Adrenal gland (tissue), 5 donors: ENCODE results near the gene TBL1XR1.

Experiments used
- CTCF ChIP-seq, 6 experiments: fragments of 450-650 bp in 4 of 6; fragments of 200-600 bp in 2 of 6; sonication (generic) in 1 of 6; IDR thresholded peaks; 1 replicate in 5 of 6; 2 replicates in 1 of 6; pipeline versions ENCODE4 v1.5.1 to v1.8.0; 2016 to 2021; ENCODE audit warnings: antibody characterized with exemption in 6 of 6, mild to moderate bottlenecking in 2 of 6, moderate library complexity in 1 of 6
- POLR2A ChIP-seq, 2 donors: fragments of 450-650 bp; IDR thresholded peaks; one replicate each; pipeline ENCODE4 v1.6.1; 2017; ENCODE audit warnings: antibody characterized with exemption in 2 of 2, mild to moderate bottlenecking in 2 of 2, moderate library complexity in 1 of 2
- donor health status: DM: no; HTN: no; CAD: no.

- TF ChIP-seq CTCF (IDR thresholded peaks at IDR 0.05) (no peak), POLR2A (IDR thresholded peaks at IDR 0.05) (no peak)
Observed at GRCh38 chr3:177045222-177045621, 152.1 kb downstream of the TBL1XR1 start.
